ENCODE results near the gene CD3D.

- TF ChIP-seq POLR2A (IDR thresholded peaks at IDR 0.05) = no peak
- TF ChIP-seq, protein P1, sequence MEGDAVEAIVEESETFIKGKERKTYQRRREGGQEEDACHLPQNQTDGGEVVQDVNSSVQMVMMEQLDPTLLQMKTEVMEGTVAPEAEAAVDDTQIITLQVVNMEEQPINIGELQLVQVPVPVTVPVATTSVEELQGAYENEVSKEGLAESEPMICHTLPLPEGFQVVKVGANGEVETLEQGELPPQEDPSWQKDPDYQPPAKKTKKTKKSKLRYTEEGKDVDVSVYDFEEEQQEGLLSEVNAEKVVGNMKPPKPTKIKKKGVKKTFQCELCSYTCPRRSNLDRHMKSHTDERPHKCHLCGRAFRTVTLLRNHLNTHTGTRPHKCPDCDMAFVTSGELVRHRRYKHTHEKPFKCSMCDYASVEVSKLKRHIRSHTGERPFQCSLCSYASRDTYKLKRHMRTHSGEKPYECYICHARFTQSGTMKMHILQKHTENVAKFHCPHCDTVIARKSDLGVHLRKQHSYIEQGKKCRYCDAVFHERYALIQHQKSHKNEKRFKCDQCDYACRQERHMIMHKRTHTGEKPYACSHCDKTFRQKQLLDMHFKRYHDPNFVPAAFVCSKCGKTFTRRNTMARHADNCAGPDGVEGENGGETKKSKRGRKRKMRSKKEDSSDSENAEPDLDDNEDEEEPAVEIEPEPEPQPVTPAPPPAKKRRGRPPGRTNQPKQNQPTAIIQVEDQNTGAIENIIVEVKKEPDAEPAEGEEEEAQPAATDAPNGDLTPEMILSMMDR (IDR thresholded peaks at IDR 0.05) = no peak
Observed at GRCh38 chr11:118358071-118358470, 15.6 kb upstream of the CD3D start.
